Stimulated activated CD4-positive, alpha-beta T cell treated with anti-CD3 and anti-CD28 coated beads, Interleukin-2, amount 100 ng/mL, for 24 hours (primary cell): ENCODE measurements around the gene SLC19A1.
A peak's percentile ranks its signal among the peaks of the same experiment; 100 is the strongest.

Source experiments
- DNase-seq, 2 donors: peaks; one replicate each; pipeline ENCODE4 v3.0.0-alpha.2; 2020

The SLC19A1 gene

GRCh38 chr21:45488931-45489721, 53.1 kb downstream of the SLC19A1 start:
- no peak for DNase-seq

- no peak for DNase-seq
These were observed 54.2 kb downstream of the SLC19A1 start for GRCh38 chr21:45487891-45488600.

GRCh38 chr21:45487161-45487806, 55.0 kb downstream of the SLC19A1 start:
- DNase-seq: no peak

- DNase-seq: no peak
These were observed 55.6 kb downstream of the SLC19A1 start for GRCh38 chr21:45486443-45487160.

GRCh38 chr21:45485686-45486442, 56.4 kb downstream of the SLC19A1 start:
- no peak for DNase-seq

GRCh38 chr21:45484318-45484717, 57.9 kb downstream of the SLC19A1 start:
- DNase-seq: no peak

- peak; percentile 57 to 58 for DNase-seq
These were observed 59.1 kb downstream of the SLC19A1 start for GRCh38 chr21:45482899-45483821.

- no peak for DNase-seq
These were observed 60.0 kb downstream of the SLC19A1 start for GRCh38 chr21:45481977-45482898.

- DNase-seq: no peak
These were observed 60.7 kb downstream of the SLC19A1 start for GRCh38 chr21:45481566-45481965.

GRCh38 chr21:45480701-45481500, 61.3 kb downstream of the SLC19A1 start:
- DNase-seq: no peak

GRCh38 chr21:45479691-45480675, 62.3 kb downstream of the SLC19A1 start:
- peak in 1 of 2 donors; percentile 39 for DNase-seq

- no peak for DNase-seq
These were observed 63.2 kb downstream of the SLC19A1 start for GRCh38 chr21:45478816-45479669.

GRCh38 chr21:45478115-45478801, 64.0 kb downstream of the SLC19A1 start:
- DNase-seq: peak; percentile 82 to 83

GRCh38 chr21:45477176-45478114, 64.8 kb downstream of the SLC19A1 start:
- no peak for DNase-seq

GRCh38 chr21:45476582-45476981, 65.7 kb downstream of the SLC19A1 start:
- DNase-seq: no peak
